A549 (cell line): ENCODE measurements around the gene COMMD9. TPM values are rescaled to one million over a fixed set of nuclear protein-coding genes. Genes with fewer than 3 reads are reported as not detected.

Source experiments
- ATAC-seq, 2 experiments: fragments of 200-7000 bp in 1 of 2; fragments of >200 bp in 1 of 2; cut with Nextera tagmentation in 1 of 2; cut with Tn5 transposase in 1 of 2; 3 replicates each; pipeline versions ENCODE4 v1.8.0 to v1.9.1; 2018 to 2020; ENCODE audit warnings: mild to moderate bottlenecking in 1 of 2, moderate library complexity in 1 of 2
- CTCF ChIA-PET: fragments of 300-600 bp; sonication (Branson Sonifier 250); formaldehyde crosslinking; extraction: SDS; loops from one replicate; lab custom pipeline; 2021; ENCODE audit warnings: antibody characterized with exemption, inconsistent platforms; lab: Yijun Ruan, JAX
- POLR2A ChIA-PET: fragments of 350-600 bp; formaldehyde crosslinking; extraction: SDS; loops from one replicate; lab custom pipeline; 2021; ENCODE audit warnings: antibody characterized with exemption, inconsistent platforms; lab: Yijun Ruan, JAX
- DNase-seq, 2 experiments: peaks; one replicate each; pipeline versions ENCODE4 v3.0.0 to v3.0.0-alpha.2; 2011 to 2016; ENCODE audit warnings: low read depth in 1 of 2, low spot score in 1 of 2
- FAIRE-seq: peaks from 2 replicates; lab custom pipeline; 2011; peaks lifted over from hg19 to GRCh38; lab: Jason Lieb, UNC
- H3K27ac ChIP-seq, 2 experiments: fragments of >200 bp; sonication (Bioruptor Twin); formaldehyde crosslinking; 3 replicates each; pipeline ENCODE4 v1.5.1; 2016 to 2017
- H3K4me1 ChIP-seq: fragments of >200 bp; sonication (Bioruptor Twin); formaldehyde crosslinking; 3 replicates; pipeline ENCODE4 v1.6.1; 2016
- H3K4me2 ChIP-seq: fragments of >200 bp; sonication (Bioruptor Twin); formaldehyde crosslinking; 3 replicates; pipeline ENCODE4 v1.6.1; 2016
- H3K4me3 ChIP-seq: fragments of >200 bp; sonication (Bioruptor Twin); formaldehyde crosslinking; 3 replicates; pipeline ENCODE4 v1.5.1; 2016
- H3K9me3 ChIP-seq: fragments of >200 bp; sonication (Bioruptor Twin); formaldehyde crosslinking; 3 replicates; pipeline ENCODE4 v1.6.1; 2016
- BHLHE40 ChIP-seq: IDR thresholded peaks from 2 replicates; pipeline ENCODE4 v1.6.1; 2012; ENCODE audit warnings: low read depth, low read length, inconsistent platforms
- CBX8 ChIP-seq: fragments of 200-600 bp; sonication (generic); IDR thresholded peaks from 2 replicates; pipeline ENCODE4 v1.6.1; 2016
- CEBPB ChIP-seq, 2 experiments: fragments of >200 bp in 1 of 2; sonication (Bioruptor Twin) in 1 of 2; formaldehyde crosslinking in 1 of 2; IDR thresholded peaks; 2 replicates each; pipeline ENCODE4 v1.6.1; 2012 to 2016
- CHD2 ChIP-seq: fragments of 150-350 bp; IDR thresholded peaks from 2 replicates; pipeline ENCODE4 v1.6.1; 2014; ENCODE audit warnings: low read length; ENCODE audit not compliant: partially characterized antibody
- CHD4 ChIP-seq: fragments of 200-600 bp; sonication (generic); IDR thresholded peaks from 2 replicates; pipeline ENCODE4 v1.6.1; 2016; ENCODE audit warnings: antibody characterized with exemption, mild to moderate bottlenecking, borderline replicate concordance
- EHF ChIP-seq: fragments of 250-450 bp; sonication (Bioruptor Pico); IDR thresholded peaks from 2 replicates; pipeline ENCODE4 v1.5.0; 2020; ENCODE audit warnings: mild to moderate bottlenecking
- EHMT2 ChIP-seq: fragments of 200-600 bp; sonication (generic); IDR thresholded peaks from 2 replicates; pipeline ENCODE4 v1.6.1; 2016; ENCODE audit warnings: antibody characterized with exemption, low read depth, mild to moderate bottlenecking, moderate library complexity
- FOSL2 ChIP-seq, 2 experiments: fragments of 450-650 bp in 1 of 2; fragments of >200 bp in 1 of 2; sonication (Bioruptor Twin) in 1 of 2; formaldehyde crosslinking; IDR thresholded peaks; 2 replicates each; pipeline versions ENCODE4 v1.5.0 to v1.6.1; 2016 to 2020; ENCODE audit warnings: mild to moderate bottlenecking in 1 of 2, moderate library complexity in 1 of 2
- FOXS1 ChIP-seq: fragments of 250-450 bp; sonication (Bioruptor Pico); IDR thresholded peaks from 2 replicates; pipeline ENCODE4 v1.5.0; 2020; ENCODE audit warnings: mild to moderate bottlenecking, moderate library complexity
- JUNB ChIP-seq: fragments of >200 bp; sonication (Bioruptor Twin); formaldehyde crosslinking; IDR thresholded peaks from 2 replicates; pipeline ENCODE4 v1.6.1; 2016
- KDM1A ChIP-seq: fragments of 200-600 bp; sonication (generic); IDR thresholded peaks from 2 replicates; pipeline ENCODE4 v1.6.1; 2016; ENCODE audit warnings: low read depth, mild to moderate bottlenecking
- NFE2L2 ChIP-seq: fragments of 150-350 bp; conservative IDR thresholded peaks from 2 replicates; pipeline ENCODE4 v1.6.1; 2014; ENCODE audit warnings: low read length
- RAD21 ChIP-seq, 2 experiments: fragments of >200 bp in 1 of 2; sonication (Bioruptor Twin) in 1 of 2; formaldehyde crosslinking in 1 of 2; IDR thresholded peaks in 1 of 2; conservative IDR thresholded peaks in 1 of 2; 2 replicates in 1 of 2; 3 replicates in 1 of 2; pipeline ENCODE4 v1.6.1; 2012 to 2018; ENCODE audit warnings: inconsistent platforms in 1 of 2
- RARB ChIP-seq: fragments of 250-450 bp; sonication (Bioruptor Pico); IDR thresholded peaks from 2 replicates; pipeline ENCODE4 v1.8.0; 2021; ENCODE audit warnings: mild to moderate bottlenecking, moderate library complexity
- SMC3 ChIP-seq: fragments of >200 bp; sonication (Bioruptor Twin); formaldehyde crosslinking; IDR thresholded peaks from 3 replicates; pipeline ENCODE4 v1.6.1; 2018; ENCODE audit warnings: inconsistent platforms
- ZFP36 ChIP-seq: fragments of 450-650 bp; IDR thresholded peaks from 2 replicates; pipeline ENCODE4 v1.6.1; 2014; ENCODE audit warnings: borderline replicate concordance; ENCODE audit not compliant: partially characterized antibody
- ZNF302 ChIP-seq: fragments of 250-450 bp; sonication (Bioruptor Pico); IDR thresholded peaks from 2 replicates; pipeline ENCODE4 v1.9.0; 2021; ENCODE audit warnings: inconsistent platforms, mild to moderate bottlenecking, moderate library complexity
- WGBS: methylation state at CpG from one replicate; pipeline ENCODE4 v1.1.6; 2017; ENCODE audit errors: missing lambda C conversion rate; 5-methylcytosine and 5-hydroxymethylcytosine counted together
- polyA plus RNA-seq, 4 experiments: library from polyadenylated mRNA; depleted of rRNA in 3 of 4; stranded (reverse); fragments of >200 nt; fragmentation: RNase III in 1 of 4; extraction: RNeasy Plus Mini Kit Qiagen cat#74134 plus additional on column Dnase treatment in 1 of 4; gene quantifications; 2 replicates in 3 of 4; 3 replicates in 1 of 4; pipeline ENCODE4 v1.2.3, GENCODE V29; 2011 to 2017
- TF ChIP-seq, protein P1 (sequence below): fragments of >200 bp; sonication (Bioruptor Twin); formaldehyde crosslinking; IDR thresholded peaks from 2 replicates; pipeline ENCODE4 v1.6.1; 2016

Gene COMMD9
- polyA plus RNA-seq, 2 of the 4 experiments (the other 2 are of a cell fraction): 36.3 to 37.3 TPM

DNA sequence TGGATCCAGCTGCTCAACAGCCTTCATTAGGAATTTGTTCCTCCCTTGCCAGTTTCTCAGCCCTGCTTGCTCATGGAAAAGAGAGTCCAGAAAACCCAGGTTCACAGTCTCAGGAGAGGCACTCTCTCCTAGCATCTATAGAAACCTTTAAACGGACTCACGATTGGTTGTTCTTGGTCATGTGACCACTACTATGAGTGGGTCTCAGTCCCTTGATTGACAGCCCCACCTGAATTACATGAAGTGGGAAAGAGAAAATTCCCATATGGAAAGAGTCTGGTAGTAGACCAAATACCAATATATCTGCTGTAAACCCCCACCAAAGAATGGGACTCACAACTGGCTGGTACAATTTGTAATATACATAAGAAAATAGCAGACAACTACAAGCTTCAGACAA, 54.4 kb downstream of the COMMD9 start (continued):
- TF ChIP-seq RAD21 (conservative IDR thresholded peaks at IDR 0.05 in 1 of 2, IDR thresholded peaks at IDR 0.05 in 1 of 2) (no peak), JUNB (no peak), ZNF302 (CRISPR knock-in tag) (no peak)

- CTCF ChIA-PET: interaction anchor here (1.1 to 1.8 kb wide), 3 partner anchors 16 to 411 kb away, joined by 3 to 5 read pairs (median 4); no protein-coding TSS in a partner anchor
- TF ChIP-seq CBX8: no peak
- TF ChIP-seq JUNB: no peak
- no peak for TF ChIP-seq CEBPB (IDR thresholded peaks at IDR 0.05)
- TF ChIP-seq, all 56 proteins: peak for 0
- DNase-seq (no peak), ATAC-seq (no peak), FAIRE-seq (no peak)
- POLR2A ChIA-PET: no interaction called here
- no peak overlapping the region for H3K4me3 ChIP-seq
- H3K4me1 ChIP-seq: no peaks in the 10 kb centered on the region
- 42% methylated on average over 2 of the region's 3 CpGs for WGBS
- no peak overlapping the region for H3K4me2 ChIP-seq
- H3K9me3 ChIP-seq: no peaks in the 10 kb centered on the region
- H3K27ac ChIP-seq: no peak overlapping the region
Measured at GRCh38 chr11:36233204-36233603, 56.0 kb downstream of the COMMD9 start.

DNA sequence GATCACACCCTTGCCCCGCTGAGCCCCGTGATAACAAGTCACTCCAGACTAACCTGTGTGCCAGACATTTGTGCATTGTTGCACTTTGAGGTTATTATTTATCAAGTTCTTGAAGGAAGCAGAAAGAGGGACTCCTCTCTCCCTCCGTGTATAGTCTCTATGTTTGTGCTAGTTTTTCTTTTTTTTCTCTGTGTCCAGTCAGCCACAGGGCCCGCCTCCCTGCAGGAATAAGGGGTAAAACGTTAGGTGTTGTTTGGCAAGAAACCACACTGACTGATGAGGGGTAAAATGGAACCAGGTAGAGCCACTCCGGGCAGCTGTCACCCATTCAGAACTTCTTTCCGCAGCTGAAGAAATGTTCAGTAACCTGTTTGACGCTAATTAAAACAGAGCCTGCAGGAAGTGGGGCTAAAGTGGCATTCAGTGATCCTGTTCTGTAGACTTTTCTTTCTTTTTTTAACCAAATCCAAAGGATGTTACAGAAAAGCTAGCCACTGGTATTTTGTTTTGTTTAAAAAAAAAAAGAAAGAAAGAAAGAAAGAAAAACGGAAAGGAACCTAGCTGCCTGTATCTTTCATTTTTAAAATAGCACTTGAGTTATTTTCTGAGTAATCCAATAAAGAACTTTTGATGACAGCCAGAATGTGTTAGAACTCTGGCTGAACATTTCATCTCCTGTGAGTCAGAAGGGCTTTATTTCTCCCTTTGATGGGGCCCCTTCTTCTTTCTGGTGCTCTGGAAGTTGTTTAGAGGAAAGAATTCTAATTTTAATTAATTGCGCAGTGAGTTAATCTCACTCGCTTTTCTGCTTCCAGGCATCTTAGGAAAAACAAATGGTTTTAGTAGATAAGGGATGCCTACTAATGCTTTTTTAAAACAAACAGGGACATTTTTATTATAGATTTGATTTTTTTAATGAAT, 58.2 kb downstream of the COMMD9 start:
- Histone ChIP-seq H3K27ac (no peak overlapping the region), H3K4me2 (no peak overlapping the region), H3K4me1 (no peaks in the 10 kb centered on the region), H3K4me3 (no peak overlapping the region), H3K9me3 (no peaks in the 10 kb centered on the region)
- ChIA-PET CTCF (interaction anchor here (0.7 to 1.4 kb wide), 3 partner anchors 28 to 409 kb away, joined by 3 to 4 read pairs (median 3); no protein-coding TSS in a partner anchor), POLR2A (no interaction called here)
- no peak for ATAC-seq
- 80% methylated on average over 11 of the region's 11 CpGs for WGBS
- no peak for DNase-seq
- no peak for FAIRE-seq
- TF ChIP-seq ZFP36: no peak
- no peak for TF ChIP-seq CHD4
- TF ChIP-seq, protein P1, sequence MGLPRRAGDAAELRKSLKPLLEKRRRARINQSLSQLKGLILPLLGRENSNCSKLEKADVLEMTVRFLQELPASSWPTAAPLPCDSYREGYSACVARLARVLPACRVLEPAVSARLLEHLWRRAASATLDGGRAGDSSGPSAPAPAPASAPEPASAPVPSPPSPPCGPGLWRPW: no peak
- TF ChIP-seq NFE2L2: no peak
- no peak for TF ChIP-seq FOSL2 (IDR thresholded peaks at IDR 0.05)
- no peak for TF ChIP-seq FOSL2 (CRISPR knock-in tag; IDR thresholded peaks at IDR 0.05)
- no peak for TF ChIP-seq EHMT2
- TF ChIP-seq BHLHE40: no peak
- TF ChIP-seq FOXS1 (CRISPR knock-in tag): no peak
- no peak for TF ChIP-seq RARB
- TF ChIP-seq KDM1A: no peak
- TF ChIP-seq EHF (CRISPR knock-in tag): no peak
- TF ChIP-seq CHD2: no peak
- no peak for TF ChIP-seq ZNF302 (CRISPR knock-in tag)
- TF ChIP-seq JUNB: no peak
- TF ChIP-seq SMC3: no peak

DNA sequence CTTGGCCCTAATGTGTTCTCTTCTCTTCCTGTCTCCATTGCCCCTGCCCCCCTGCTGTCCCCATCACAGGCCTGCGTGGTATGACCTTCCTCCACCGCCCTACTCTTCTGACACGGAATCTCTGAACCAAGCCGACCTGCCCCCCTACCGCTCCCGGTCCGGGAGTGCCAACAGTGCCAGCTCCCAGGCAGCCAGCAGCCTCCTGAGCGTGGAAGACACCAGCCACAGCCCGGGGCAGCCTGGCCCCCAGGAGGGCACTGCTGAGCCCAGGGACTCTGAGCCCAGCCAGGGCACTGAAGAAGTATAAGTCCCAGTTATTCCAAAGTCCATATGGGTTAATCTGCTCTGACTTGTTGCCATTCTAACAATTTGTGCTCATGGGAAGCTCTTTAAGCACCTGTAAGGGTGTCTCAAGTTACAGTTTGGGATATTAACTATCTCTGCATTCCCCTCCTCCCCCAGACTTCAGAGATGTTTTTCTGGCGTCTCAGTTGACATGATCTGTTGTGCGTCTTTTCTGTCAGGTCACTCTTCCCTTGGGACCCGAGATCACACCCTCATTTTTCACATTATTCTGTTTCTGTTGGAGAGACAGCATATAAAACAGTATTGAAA, 60.0 kb downstream of the COMMD9 start:
- H3K4me3 ChIP-seq: no peak overlapping the region
- ChIA-PET CTCF (interaction anchor here (1.1 kb wide), 1 partner anchor 407 kb away, joined by 3 read pairs; no protein-coding TSS in a partner anchor), POLR2A (no interaction called here)
- H3K27ac ChIP-seq: no peak overlapping the region
- WGBS: 88% methylated on average over 7 of the region's 12 CpGs
- no peak for ATAC-seq
- no peak for DNase-seq
- TF ChIP-seq, protein P1: no peak
- FAIRE-seq: no peak
- H3K9me3 ChIP-seq: no peaks in the 10 kb centered on the region
- no peak overlapping the region for H3K4me2 ChIP-seq
- no peaks in the 10 kb centered on the region for H3K4me1 ChIP-seq
